BE2C (cell line): ENCODE measurements around the gene ARPC4.
A peak's percentile ranks its signal among the peaks of the same experiment; 100 is the strongest.

Experiments
- DNase-seq: peaks from one replicate; pipeline ENCODE4 v3.0.0-alpha.2; 2020
- H3K27me3 ChIP-seq: fragments of 250-450 bp; sonication (Bioruptor Pico); 2 replicates; pipeline ENCODE4 v1.5.1; 2020; ENCODE audit warnings: mild to moderate bottlenecking
- H3K36me3 ChIP-seq: fragments of 250-450 bp; sonication (Bioruptor Pico); 2 replicates; pipeline ENCODE4 v1.5.1; 2020; ENCODE audit warnings: mild to moderate bottlenecking
- H3K4me1 ChIP-seq: fragments of 250-450 bp; sonication (Bioruptor Pico); 2 replicates; pipeline ENCODE4 v1.5.1; 2020
- H3K4me3 ChIP-seq: 2 replicates; pipeline ENCODE4 v1.5.1; 2011; ENCODE audit warnings: low read depth, low read length
- H3K9me3 ChIP-seq: fragments of 250-450 bp; sonication (Bioruptor Pico); 2 replicates; pipeline ENCODE4 v1.5.1; 2020
- TF ChIP-seq, protein P1 (sequence below): IDR thresholded peaks from 2 replicates; pipeline ENCODE4 v1.5.1; 2012; ENCODE audit warnings: mild to moderate bottlenecking, low read depth, low read length

Gene ARPC4

DNA sequence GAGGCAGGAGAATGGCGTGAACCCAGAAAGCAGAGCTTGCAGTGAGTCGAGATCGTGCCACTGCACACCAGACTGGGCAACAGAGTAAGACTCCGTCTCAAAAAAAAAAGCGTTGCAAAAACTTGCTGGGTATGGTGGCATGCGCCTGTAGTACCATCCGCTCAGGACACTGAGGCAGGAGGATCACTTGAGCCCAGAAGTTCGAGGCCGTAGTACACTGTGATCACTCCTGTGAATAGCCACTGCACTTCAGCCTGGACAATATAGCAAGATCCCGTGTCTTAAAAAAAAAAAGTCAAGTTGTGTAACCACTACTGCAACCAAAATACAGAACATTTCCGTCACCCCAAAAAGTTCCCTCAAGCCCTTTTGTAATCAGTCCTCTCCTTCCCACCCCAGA is 1.5 kb downstream of the ARPC4 start:
- Histone ChIP-seq H3K9me3 (no peaks in the 10 kb centered on the region), H3K4me3 (no peak overlapping the region), H3K36me3 (no peaks in the 10 kb centered on the region; the same call in 1 of the 2 replicates)

DNA sequence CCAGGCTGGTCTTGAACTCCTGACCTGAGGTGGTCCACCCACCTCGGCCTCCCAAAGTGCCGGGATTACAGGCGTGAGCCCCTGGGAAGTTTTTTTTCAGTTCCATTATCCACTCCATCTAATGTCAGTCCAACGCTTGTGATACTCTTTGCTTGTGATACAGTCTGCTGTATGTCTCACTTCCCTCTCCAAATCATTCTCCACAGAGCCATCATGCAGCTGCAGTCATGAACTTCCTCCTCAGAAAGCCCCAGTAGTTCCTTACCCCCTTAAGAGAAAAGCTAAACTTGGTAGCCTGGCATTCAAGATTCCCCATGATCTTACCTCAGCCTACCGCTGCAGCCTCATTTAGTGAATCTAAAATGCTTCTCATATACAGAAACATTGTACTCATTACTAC is 2.3 kb downstream of the ARPC4 start:
- H3K27me3 ChIP-seq: no peaks in the 10 kb centered on the region
- TF ChIP-seq, protein P1, sequence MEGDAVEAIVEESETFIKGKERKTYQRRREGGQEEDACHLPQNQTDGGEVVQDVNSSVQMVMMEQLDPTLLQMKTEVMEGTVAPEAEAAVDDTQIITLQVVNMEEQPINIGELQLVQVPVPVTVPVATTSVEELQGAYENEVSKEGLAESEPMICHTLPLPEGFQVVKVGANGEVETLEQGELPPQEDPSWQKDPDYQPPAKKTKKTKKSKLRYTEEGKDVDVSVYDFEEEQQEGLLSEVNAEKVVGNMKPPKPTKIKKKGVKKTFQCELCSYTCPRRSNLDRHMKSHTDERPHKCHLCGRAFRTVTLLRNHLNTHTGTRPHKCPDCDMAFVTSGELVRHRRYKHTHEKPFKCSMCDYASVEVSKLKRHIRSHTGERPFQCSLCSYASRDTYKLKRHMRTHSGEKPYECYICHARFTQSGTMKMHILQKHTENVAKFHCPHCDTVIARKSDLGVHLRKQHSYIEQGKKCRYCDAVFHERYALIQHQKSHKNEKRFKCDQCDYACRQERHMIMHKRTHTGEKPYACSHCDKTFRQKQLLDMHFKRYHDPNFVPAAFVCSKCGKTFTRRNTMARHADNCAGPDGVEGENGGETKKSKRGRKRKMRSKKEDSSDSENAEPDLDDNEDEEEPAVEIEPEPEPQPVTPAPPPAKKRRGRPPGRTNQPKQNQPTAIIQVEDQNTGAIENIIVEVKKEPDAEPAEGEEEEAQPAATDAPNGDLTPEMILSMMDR: no peak
- H3K4me1 ChIP-seq: no peaks in the 10 kb centered on the region
- no peak for DNase-seq
- peaks cover 6% of the 10 kb centered on the region for H3K36me3 ChIP-seq
- no peaks in the 10 kb centered on the region for H3K9me3 ChIP-seq
- H3K4me3 ChIP-seq: no peak overlapping the region

More for the DNA sequence above, 1.5 kb downstream of the ARPC4 start:
- Histone ChIP-seq H3K4me1 (no peaks in the 10 kb centered on the region), H3K27me3 (no peaks in the 10 kb centered on the region)
- no peak for DNase-seq
- TF ChIP-seq, protein P1: no peak

DNA sequence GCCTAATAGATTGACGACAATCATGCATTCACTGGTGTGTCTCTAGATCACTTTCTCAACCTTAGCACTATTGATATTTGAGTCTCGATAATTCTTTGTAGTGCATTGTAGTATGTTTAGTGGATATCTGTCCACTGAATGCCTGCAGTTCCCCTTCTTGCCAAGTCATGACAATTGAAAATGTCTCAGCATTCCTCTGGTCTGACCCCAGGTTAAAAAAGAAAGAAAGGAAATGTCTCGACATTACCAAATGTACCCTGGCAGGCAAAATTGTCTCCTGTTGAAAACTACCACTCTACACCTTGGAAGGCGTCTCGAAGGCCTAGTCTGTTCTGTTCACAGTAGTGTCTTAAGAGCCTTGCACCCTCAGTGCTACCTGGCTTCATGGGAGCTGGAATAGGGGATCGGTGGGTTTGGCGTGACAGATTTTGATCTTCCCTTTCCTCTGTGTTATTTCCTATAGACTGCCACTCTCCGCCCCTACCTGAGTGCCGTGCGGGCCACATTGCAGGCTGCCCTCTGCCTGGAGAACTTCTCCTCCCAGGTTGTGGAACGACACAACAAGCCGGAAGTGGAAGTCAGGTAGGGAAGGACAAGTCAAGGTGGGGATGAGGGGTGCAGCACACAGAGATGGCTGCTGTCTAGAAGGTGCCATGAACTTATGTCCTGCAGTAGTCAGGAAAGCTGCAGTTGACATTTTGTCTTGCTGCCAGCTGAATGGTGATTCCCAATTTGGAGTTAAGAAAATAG is 4.5 kb downstream of the ARPC4 start:
- H3K4me1 ChIP-seq: no peaks in the 10 kb centered on the region
- no peak overlapping the region for H3K4me3 ChIP-seq
- DNase-seq: no peak
- H3K36me3 ChIP-seq: peaks cover 6% of the 10 kb centered on the region
- no peaks in the 10 kb centered on the region for H3K27me3 ChIP-seq
- H3K9me3 ChIP-seq: no peaks in the 10 kb centered on the region
- TF ChIP-seq, protein P1: no peak

DNA sequence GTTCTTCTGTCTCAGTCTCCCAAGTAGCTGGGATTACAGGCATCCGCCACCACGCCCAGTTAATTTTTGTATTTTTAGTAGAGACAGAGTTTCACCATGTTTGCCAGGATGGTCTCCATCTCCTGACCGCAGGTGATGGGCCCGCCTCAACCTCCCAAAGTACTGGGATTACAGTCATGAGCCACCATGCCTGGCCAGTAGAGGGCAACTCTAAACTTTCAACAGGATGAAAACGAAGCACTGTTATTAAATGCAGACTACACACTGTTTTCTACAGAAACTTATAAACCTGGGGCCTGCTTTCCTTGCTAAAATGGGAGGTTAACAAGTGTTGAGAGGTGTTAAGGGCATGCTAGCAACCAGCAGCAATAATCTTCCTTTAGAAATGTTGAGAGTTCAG is 7.6 kb downstream of the ARPC4 start:
- Histone ChIP-seq H3K27me3 (no peaks in the 10 kb centered on the region), H3K9me3 (no peaks in the 10 kb centered on the region), H3K4me1 (no peaks in the 10 kb centered on the region), H3K4me3 (no peak overlapping the region), H3K36me3 (peaks cover 19% of the 10 kb centered on the region)
- TF ChIP-seq, protein P1: peak; percentile 33; the same call in 1 of the 2 replicates
- DNase-seq: no peak

DNA sequence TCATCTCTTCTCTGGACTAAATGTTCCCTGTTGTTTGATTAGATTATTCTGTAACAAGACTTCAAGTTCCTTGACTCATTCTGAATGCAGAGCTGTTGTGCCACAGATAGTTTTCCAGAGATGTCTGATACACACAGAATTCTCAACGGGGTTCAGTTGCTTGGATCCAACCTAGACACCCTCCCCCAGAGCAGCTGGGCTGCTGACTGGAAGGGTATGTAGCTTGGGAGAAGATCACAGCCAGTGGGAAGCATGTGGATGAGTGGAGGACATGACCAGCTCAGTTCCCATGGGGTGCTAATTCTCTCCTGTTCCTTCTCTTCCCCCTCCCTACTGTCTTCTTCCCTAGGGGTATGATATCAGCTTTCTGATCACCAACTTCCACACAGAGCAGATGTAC is 10.6 kb downstream of the ARPC4 start:
- H3K4me1 ChIP-seq: no peaks in the 10 kb centered on the region
- no peaks in the 10 kb centered on the region for H3K9me3 ChIP-seq
- no peak for DNase-seq
- no peak overlapping the region for H3K4me3 ChIP-seq
- no peaks in the 10 kb centered on the region for H3K27me3 ChIP-seq
- TF ChIP-seq, protein P1: no peak
- H3K36me3 ChIP-seq: peaks cover 19% of the 10 kb centered on the region

DNA sequence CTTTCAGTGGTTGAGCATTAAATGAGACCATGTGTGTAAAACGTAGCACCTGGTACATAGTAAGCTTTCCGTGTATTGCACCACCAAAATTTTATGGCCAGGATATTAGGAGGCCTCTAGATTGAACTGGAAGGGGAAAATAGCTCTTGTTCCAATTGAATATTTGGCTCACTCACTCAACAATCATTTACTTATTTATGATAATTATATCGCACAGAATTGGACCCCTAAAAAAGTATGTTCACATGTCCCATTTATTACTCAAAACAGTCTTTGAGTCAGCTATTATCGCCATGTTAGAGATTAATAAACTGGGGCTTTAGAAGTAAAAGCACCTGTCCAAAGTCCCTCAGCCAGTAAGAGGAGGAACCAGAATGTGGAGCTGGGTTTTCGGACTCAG is 12.1 kb downstream of the ARPC4 start:
- no peak for DNase-seq
- Histone ChIP-seq H3K36me3 (peaks cover 13% of the 10 kb centered on the region), H3K4me3 (no peak overlapping the region), H3K27me3 (no peaks in the 10 kb centered on the region), H3K9me3 (no peaks in the 10 kb centered on the region), H3K4me1 (no peaks in the 10 kb centered on the region)
- TF ChIP-seq, protein P1: no peak
